ENCODE measurements around the gene RNF41.
"Not testable (repeated sequence)": the region's sequence is repeated elsewhere in the genome, so short reads cannot be mapped to it uniquely, and the experiment has no call there.

The RNF41 gene

DNA sequence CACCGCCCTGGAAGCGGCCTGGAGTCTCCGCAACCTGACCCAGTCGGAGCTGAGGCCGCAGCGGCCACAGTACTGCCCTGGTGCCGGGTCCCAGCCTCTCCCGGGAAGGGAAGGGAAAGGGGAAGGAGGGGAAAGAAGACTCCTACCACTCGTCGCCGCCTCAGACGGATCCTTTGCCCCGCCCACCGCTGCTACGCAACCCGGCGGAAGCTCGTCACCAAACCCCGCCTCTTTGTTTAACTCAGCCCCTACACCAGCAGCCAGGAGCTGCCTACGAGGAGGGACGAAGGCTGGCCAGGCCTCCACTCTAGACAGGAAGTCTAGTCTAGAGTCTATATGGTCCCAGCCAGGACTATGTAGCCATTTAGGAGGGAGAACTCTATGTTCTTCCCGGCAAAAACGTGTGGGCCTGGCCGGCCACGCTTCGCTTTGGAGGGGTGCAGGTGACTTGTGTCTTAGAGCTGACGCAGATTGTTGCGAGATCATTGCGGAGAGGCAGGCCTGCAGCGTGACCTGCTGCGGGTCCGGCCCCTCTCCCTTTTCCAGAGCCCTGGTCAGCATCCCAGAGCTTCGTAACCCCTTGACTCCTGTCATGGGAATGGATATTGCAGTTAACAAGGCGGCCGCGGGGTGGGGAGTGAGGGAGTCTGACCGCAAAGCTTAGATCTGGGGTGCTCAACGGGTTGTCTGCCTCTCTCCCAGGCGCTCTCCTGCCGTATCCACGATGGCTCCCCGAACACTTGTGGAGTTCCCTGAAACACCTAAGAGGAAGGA is at the start of gene RNF41:
RNF41 (minus strand) TSS at position 166 of the 774 bp plus-strand sequence. CDS start 7,875 bp downstream, outside the sequence.
- Mint-ChIP-seq H3K36me3 (peaks cover 2% of the 10 kb centered on the region), H3K4me3 (peak within 1 kb of the TSS; percentile 97), H3K27me3 (no peaks in the 10 kb centered on the region), H3K27ac (peak within 1 kb of the TSS; percentile 99), H3K4me1 (peaks cover 42% of the 10 kb centered on the region), H3K9me3 (no peaks in the 10 kb centered on the region)

DNA sequence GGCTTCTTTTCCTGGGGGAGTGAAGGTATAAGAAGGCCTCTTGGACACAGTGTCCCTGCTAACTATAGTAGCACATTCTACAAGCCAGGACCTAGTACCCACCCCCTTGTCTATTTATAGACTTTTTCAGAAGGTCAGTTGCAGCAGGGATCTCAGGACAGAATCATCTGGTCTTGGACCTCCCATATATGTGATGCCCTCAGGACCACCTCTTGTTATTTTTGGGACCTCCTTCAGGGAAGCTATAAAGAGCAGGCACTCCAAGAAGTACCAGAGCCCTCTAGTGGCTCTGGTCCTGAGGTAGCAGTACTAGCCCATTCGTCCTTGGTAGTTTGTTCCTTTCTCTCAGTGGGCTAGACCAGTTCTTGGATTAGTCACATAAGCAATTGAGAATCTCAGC is 49.3 kb upstream of the RNF41 start:
- Mint-ChIP-seq H3K27ac (peak overlapping the region; percentile 4), H3K36me3 (peaks cover 15% of the 10 kb centered on the region), H3K9me3 (no peaks in the 10 kb centered on the region), H3K4me1 (peaks cover 18% of the 10 kb centered on the region), H3K27me3 (no peaks in the 10 kb centered on the region), H3K4me3 (no peak overlapping the region)

DNA sequence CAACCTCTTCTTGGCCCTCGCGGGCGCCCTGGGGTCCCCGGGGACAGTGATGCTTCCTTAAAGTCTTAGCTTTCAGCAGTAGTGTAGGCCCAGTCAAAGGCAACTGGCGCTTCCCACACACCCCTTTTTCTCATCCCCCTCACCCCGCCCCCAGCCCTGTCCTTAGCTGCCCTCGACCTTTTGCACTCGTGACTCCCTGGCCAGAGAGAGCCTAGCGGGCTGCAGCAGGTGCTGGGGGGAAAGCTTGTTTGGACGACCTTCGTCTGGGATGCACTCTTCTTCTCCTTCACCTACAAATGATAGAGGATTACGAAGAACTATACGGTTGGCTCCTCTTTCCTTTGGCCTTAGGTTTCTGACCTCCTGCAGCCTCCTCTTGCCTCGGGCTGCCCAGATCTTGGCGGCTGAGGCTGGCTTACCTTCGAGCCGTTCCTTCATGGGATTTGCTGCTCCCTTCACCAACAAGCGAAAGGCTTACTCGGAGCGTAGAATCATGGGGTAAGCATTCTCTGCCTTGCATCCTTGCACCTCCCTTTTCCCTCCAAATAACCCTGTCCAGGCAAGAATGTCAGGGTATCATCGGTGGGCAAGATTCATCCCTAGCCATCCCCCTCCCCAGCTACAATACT is 45.8 kb upstream of the RNF41 start:
- Mint-ChIP-seq H3K27me3 (no peaks in the 10 kb centered on the region), H3K4me3 (peak overlapping the region; percentile 93), H3K9me3 (no peaks in the 10 kb centered on the region), H3K4me1 (peaks cover 22% of the 10 kb centered on the region), H3K36me3 (peaks cover 3% of the 10 kb centered on the region), H3K27ac (peak overlapping the region; percentile 74)

DNA sequence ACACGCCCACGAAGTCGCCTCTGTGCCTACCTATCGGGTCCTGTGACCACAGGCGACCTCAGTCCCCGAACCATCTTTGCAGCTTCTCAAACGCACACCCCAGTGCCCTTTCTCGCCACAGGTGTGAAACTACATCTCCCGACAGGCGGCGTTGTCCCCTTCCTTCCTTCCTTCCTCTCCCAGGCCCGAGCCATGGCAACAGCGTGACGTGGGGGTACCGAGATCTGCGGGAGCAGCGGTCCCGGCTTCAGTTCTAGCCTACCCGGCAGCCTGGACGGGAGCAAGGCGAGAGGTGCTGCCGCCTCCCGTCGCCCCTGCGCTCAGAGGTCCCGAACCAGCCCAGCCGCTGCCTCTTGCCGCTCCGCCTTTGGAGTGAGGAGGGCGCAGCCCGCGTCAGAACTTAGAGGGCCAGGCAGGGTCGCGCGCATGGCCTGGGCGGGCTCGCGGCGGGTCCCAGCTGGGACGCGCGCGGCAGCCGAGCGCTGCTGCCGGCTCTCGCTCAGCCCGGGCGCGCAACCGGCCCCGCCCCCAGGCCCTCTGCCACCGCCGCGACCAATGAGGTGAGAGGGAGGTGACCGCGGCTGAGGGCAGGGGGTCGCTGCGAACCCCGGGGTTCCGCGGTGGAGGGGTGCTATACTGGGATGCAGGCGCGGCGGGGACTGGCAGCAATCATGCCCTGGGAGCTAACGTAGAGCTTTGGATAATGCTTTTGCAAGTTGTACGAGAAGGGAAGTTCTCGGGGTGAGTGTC is 45.1 kb upstream of the RNF41 start, which contains the start of gene COQ10A:
COQ10A (plus strand) TSS at position 250 of the 750 bp plus-strand sequence; CDS start at position 427, 177 bp downstream.
- Mint-ChIP-seq H3K27me3 (no peaks in the 10 kb centered on the region), H3K4me3 (peak within 1 kb of the TSS; percentile 93), H3K36me3 (peaks cover 3% of the 10 kb centered on the region), H3K4me1 (peaks cover 22% of the 10 kb centered on the region), H3K27ac (peak within 1 kb of the TSS; percentile 83), H3K9me3 (no peaks in the 10 kb centered on the region)

DNA sequence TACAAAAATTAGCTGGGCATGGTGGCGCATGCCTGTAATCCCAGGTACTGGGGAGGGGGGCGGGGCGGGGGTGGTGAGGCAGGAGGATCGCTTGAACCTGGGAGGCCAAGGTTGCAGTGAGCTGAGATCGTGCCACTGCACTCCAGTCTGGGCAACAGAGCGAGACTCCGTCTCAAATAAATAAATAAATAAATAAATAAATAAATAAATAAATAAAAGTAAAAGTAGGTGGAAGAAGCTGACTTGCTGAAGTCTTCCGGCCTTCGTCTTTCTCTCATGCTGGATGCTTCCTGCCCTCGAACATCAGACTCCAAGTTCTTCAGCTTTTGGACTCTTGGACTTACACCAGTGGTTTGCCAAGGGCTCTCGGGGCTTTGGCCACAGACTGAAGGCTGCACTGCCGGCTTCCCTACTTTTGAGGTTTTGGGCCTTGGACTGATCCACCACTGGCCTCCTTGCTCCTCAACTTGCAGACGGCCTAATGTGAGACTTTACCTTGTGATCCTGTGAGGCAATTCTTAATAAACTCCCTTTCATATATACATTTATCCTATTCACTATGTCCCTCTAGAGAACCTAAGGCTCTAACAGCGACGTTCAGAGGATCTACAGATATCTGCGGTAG is 44.5 kb upstream of the RNF41 start:
- Mint-ChIP-seq H3K4me1 (peaks cover 22% of the 10 kb centered on the region), H3K4me3 (peak overlapping the region; percentile 93), H3K27ac (peak overlapping the region; percentile 83)
- not testable (repeated sequence) for H3K27me3 Mint-ChIP-seq, H3K36me3 Mint-ChIP-seq, H3K9me3 Mint-ChIP-seq

DNA sequence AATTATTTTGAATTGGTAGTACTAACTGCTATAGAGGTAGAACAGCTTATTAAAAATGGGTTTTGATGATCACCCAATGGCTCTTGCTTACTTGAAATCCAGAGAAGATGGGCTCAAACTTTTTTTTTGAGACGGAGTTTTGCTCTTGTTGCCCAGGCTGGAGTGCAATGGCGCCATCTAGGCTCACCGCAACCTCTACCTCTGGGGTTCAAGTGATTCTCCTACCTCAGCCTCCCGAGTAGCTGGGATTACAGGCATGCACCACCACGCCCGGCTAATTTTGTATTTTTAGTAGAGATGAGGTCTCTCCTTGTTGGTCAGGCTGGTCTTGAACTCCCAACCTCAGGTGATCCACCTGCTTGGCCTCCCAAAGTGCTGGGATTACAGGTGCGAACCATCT is 41.2 kb upstream of the RNF41 start:
- H3K36me3 Mint-ChIP-seq, result not testable (repeated sequence)

DNA sequence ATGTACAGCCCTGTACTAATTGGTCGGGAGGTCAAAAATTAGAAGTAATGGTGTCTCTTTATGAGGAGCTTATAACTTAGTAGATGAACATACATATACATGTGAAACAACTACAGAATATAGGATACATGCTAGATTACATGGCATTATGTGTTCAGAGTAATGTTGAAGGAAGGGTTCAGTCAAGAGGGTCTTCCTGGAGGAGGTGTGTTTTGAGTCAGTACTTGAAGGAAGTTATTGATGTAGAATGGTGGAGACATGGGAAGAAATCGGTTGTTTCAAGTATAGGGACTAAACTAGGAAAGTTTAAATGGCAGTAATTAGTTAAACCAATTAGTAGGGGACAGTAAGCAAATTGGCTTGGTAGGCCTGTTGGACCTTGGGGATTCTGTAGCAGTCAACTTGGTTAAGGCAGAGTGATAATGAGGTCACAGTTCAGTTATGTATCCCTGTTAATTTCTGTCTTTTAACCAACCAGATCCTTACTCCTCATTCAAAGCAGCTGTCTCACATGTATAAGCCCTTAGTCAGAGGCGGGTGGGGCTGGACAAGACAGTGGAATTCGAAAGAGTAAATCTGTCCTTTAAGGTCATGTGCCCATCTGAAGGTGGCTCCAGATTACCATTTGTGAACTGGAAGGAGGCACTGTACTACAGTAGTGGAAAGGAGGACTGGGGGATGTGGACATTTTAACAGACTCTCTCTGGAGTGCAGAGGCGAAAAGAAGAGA is 39.9 kb upstream of the RNF41 start:
- no peaks in the 10 kb centered on the region for H3K27me3 Mint-ChIP-seq
- no peak overlapping the region for H3K4me3 Mint-ChIP-seq
- H3K36me3 Mint-ChIP-seq, result no peaks in the 10 kb centered on the region
- no peaks in the 10 kb centered on the region for H3K9me3 Mint-ChIP-seq
- H3K4me1 Mint-ChIP-seq, result peaks cover 22% of the 10 kb centered on the region
- H3K27ac Mint-ChIP-seq, result peak overlapping the region; percentile 43

More for the DNA sequence above, 41.2 kb upstream of the RNF41 start:
- H3K27ac Mint-ChIP-seq, H3K9me3 Mint-ChIP-seq, H3K4me3 Mint-ChIP-seq, H3K27me3 Mint-ChIP-seq: not testable (repeated sequence)
- peaks cover 27% of the 10 kb centered on the region for H3K4me1 Mint-ChIP-seq

DNA sequence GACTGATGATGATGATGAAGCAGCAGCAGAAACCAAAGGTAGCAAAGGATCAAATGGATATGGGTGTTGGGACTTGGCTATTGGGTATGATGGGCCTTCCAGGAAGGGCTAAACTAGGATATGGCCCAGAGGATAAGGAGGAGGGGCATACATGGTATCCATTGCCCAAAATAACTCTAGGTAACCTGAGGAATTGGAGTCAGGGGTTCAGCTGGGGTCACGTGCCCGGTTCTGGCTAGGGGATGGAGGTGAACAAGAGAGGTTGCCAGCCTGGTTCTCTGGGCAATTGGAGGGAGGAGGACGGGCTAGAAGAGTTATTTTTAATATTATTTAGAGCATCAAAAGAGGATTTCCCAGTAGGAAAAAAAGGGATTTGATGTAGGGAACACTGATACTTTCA is 39.2 kb upstream of the RNF41 start:
- H3K27me3 Mint-ChIP-seq, result no peaks in the 10 kb centered on the region
- no peak overlapping the region for H3K27ac Mint-ChIP-seq
- no peak overlapping the region for H3K4me3 Mint-ChIP-seq

DNA sequence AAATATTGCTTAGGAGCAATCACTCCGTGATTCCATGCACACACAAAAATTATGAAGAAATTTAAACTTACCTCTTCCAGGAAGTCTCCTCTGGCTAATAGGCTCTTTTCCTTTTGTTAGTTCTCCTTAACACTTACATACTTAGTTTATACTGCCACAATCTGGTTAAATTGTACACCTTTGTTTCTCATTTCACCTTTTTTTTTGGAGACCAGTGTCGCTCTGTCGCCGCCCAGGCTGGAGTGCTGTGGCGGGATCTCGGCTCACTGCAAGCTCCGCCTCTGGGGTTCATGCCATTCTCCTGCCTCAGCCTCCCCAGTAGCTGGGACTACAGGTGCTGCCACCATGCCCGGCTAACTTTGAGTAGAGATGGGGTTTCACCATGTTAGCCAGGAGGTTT is 38.7 kb upstream of the RNF41 start:
- Mint-ChIP-seq H3K36me3 (no peaks in the 10 kb centered on the region), H3K27ac (no peak overlapping the region), H3K4me1 (peaks cover 21% of the 10 kb centered on the region), H3K4me3 (peak overlapping the region; percentile 23), H3K27me3 (no peaks in the 10 kb centered on the region), H3K9me3 (no peaks in the 10 kb centered on the region)

More for the DNA sequence above, 39.2 kb upstream of the RNF41 start:
- Mint-ChIP-seq H3K36me3 (no peaks in the 10 kb centered on the region), H3K9me3 (no peaks in the 10 kb centered on the region), H3K4me1 (peaks cover 24% of the 10 kb centered on the region)

DNA sequence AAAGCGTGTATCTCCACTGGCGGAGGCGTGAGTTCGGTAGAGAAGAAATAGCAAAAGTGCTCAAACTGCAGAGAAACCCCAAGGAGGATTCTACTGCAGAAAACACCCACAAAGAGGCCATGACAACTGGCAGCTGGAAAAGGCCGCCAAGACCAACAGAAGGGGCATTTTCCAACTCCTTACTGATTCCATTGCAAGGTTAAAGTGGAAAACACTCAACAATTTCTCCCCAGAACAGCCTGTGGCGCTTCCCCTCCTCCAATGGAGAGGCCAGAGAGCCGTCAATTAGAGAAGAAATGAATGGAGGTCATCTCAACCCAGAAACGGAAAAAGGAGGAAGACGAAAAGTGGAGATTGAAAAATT is 37.1 kb upstream of the RNF41 start:
- Mint-ChIP-seq H3K27me3 (no peaks in the 10 kb centered on the region), H3K4me1 (peaks cover 23% of the 10 kb centered on the region), H3K36me3 (peaks cover 3% of the 10 kb centered on the region), H3K27ac (peak overlapping the region; percentile 90), H3K9me3 (no peaks in the 10 kb centered on the region), H3K4me3 (peak overlapping the region; percentile 94)

DNA sequence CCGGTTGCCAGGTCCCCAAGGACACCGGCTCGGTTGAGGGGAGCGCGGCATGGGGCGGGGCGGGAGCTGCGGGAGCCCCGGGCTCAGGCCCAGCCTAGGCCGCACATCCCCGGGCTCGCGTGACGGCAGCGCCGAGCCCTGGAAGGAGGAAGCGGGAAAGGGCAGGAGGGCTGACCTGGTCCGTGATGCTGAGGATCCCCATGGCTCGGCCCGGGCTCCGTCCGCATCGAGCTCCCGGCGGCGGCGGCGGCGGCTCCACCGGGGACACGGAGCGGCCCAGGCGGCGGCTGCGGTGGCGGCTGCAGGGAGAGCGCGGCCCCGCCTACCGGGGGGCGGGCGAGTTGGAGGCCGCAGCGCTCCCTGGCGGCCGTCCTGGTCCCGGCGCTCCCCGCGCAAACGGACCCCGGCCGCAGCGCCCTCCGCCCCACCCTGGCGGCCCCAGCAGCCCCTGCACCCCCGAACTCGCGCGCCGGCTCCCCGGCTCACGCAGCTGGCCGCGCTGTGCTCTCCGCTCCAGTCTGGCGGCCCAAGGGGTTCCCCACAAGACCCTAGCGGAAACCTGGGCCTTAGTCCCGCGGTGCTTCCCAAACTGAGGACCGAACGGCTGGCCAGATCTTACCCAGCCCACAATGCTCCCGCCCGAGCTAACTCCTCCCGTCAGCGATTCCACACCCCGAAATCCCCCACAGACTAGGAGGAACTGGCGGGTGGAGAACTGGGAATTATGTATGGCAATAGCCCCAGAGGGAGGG is 36.5 kb upstream of the RNF41 start, which contains the start of gene ANKRD52:
ANKRD52 (minus strand) TSS at position 317 of the 752 bp plus-strand sequence; CDS start at position 202, 115 bp downstream.
- H3K27me3 Mint-ChIP-seq, result no peaks in the 10 kb centered on the region
- peak within 1 kb of the TSS; percentile 94 for H3K4me3 Mint-ChIP-seq
- H3K27ac Mint-ChIP-seq, result peak within 1 kb of the TSS; percentile 90
- H3K36me3 Mint-ChIP-seq, result peaks cover 3% of the 10 kb centered on the region
- peaks cover 23% of the 10 kb centered on the region for H3K4me1 Mint-ChIP-seq
- H3K9me3 Mint-ChIP-seq, result no peaks in the 10 kb centered on the region

DNA sequence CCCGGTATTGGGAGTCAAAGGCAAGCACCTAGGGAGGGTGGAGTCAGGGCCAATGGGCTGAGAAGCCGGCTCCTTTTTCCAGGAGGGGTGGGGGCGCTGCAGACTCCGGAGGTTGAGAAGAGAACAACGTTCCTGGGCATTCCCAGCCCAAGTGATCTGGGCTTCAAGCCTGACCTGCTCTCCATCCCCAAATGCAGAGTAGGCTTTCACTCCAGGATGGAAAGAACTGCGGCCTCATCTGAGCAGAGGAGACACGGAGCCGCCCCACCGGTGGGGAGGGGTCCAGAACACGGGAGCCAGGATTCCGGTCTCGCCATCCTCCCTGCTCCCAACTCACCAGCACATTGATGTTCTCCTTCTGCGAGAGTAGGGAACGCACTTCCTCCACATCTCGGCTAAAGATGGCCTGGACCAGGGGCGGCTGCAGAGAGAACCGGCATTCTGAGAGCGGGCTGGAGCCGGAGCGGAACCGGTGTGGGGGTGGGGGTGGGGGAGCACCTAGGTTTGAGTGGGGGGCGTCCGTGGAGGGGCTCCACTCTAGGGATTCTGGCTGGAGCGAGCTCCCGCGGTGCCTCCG is 35.9 kb upstream of the RNF41 start:
- Mint-ChIP-seq H3K27ac (no peak overlapping the region), H3K4me3 (peak overlapping the region; percentile 85), H3K4me1 (peaks cover 23% of the 10 kb centered on the region), H3K27me3 (no peaks in the 10 kb centered on the region), H3K9me3 (no peaks in the 10 kb centered on the region), H3K36me3 (peaks cover 3% of the 10 kb centered on the region)

DNA sequence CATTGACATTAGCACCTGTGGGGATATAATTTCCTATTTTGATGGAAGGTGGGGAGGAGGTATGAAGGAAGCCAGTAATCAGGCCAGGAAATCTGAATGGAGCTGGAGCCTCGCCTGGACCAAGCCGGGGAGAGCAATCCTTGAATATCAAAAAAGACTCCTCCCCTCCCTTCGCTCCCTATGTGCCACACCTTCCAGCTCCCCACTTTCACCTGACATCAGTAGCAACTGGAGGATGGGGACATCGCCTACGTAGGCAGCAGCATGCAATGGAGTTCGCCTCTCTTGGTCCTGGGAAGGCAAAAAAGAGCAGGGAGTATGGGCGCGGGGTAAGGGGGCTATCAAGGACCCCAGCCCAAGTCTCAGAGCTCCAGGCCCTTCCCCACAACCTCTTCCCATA is 35.3 kb upstream of the RNF41 start:
- H3K36me3 Mint-ChIP-seq, result peaks cover 5% of the 10 kb centered on the region
- peaks cover 23% of the 10 kb centered on the region for H3K4me1 Mint-ChIP-seq
- peak overlapping the region; percentile 57 for H3K27ac Mint-ChIP-seq
- H3K27me3 Mint-ChIP-seq, result no peaks in the 10 kb centered on the region
- H3K9me3 Mint-ChIP-seq, result no peaks in the 10 kb centered on the region
- H3K4me3 Mint-ChIP-seq, result peak overlapping the region; percentile 85
